ENCODE data around the gene SP5. TPM values are rescaled to one million over a fixed set of nuclear protein-coding genes. Genes with fewer than 3 reads are reported as not detected.
A peak's percentile ranks its signal among the peaks of the same experiment; 100 is the strongest.

The SP5 gene
- total and polyA plus RNA-seq, 2 donors (not counting 3 experiments of a cell fraction or from before 2014, with no cell fraction given), result not detected

DNA sequence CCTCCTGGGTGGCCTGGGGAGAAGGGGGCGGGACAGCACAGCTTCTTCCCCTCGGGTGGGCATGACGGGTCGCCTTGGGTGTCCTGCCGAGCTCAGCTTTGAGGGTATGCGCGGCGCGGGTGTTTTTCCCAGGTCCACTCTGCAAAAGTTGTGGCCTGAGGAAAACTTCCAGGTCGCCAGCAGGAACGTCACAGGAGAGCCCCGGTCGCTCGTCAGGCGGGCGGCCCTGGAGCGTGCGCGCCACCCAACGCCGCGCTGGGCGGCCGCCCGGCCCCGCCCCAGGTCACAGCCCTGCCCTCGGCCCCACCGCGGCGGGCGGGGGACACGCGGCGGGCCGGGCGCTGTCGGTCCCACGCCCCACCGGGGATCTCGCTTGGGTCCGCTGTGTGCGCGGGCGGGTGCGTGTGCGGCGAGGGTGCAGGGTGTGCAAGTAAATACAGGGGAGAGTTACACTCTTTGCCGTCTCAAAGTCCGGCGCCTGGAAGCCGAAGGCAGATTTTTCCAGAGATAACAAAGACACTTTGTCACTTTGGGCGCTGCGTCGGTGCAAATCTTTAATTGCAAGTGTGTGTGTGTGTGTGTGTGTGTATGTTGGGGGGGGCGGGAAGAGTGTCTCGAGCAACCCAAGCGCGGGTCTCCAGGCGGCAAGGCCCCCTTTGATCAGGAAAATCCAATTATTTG, 616 bp upstream of the SP5 start:
- peak overlapping the region; percentile 83 for H3K4me2 ChIP-seq (ENCODE audit: insufficient read depth, low read length)
- dilution Hi-C loops (cut with MboI; ENCODE audit: extremely low pct_ligation_motif_present, low sequenced_read_pairs), result no loop called here
- ChIA-PET CTCF (interaction anchor here (0.9 to 3.4 kb wide), 2 partner anchors 305 to 307 kb away, joined by 3 to 20 read pairs; no protein-coding TSS in a partner anchor), POLR2A (no interaction called here)
- H3K36me3 ChIP-seq (ENCODE audit: control insufficient read depth in 2 of 2, extremely low read depth in 1 of 2, insufficient read depth in 2 of 2, low read length in 2 of 2), result no peaks in the 10 kb centered on the region
- H3K4me1 ChIP-seq (ENCODE audit: control insufficient read depth, extremely low read depth, insufficient read depth, low read length), result peaks cover 19% of the 10 kb centered on the region
- intact Hi-C loops (cut with micrococcal nuclease), result loop anchor here (1.0 to 10.0 kb wide), 4 partner anchors 58 to 780 kb away; partner anchors contain the start of genes ERICH2 and GAD1
- H3K9me1 ChIP-seq (replicated peaks; ENCODE audit: control insufficient read depth, extremely low read depth, insufficient read depth, low read length), result no peaks in the 10 kb centered on the region
- H4K20me1 ChIP-seq (replicated peaks; ENCODE audit: control insufficient read depth, extremely low read depth, insufficient read depth, low read length), result no peaks in the 10 kb centered on the region
- FAIRE-seq (no peak), DNase-seq (ENCODE audit: low read depth, low spot score) (no peak)
- H3K4me3 ChIP-seq (replicated peaks in 1 of 3; ENCODE audit: insufficient read depth in 1 of 3, low read depth in 1 of 3, low read length in 3 of 3), result peak overlapping the region; percentile 17 to 63 (median 30)
- no peaks in the 10 kb centered on the region for H3K79me2 ChIP-seq (ENCODE audit: control insufficient read depth, insufficient read depth, low read length)
- peak overlapping the region; percentile 15 for H2AFZ ChIP-seq (ENCODE audit: low read depth, low read length)
- BruUV-seq (replicated peaks), result no TSS peak
- H3K27me3 ChIP-seq (ENCODE audit: control insufficient read depth in 2 of 2, insufficient read depth in 2 of 2, low read length in 2 of 2), result peaks cover 67 to 94% of the 10 kb centered on the region in 2 experiments
- no peak for TF ChIP-seq POLR2AphosphoS5 (IDR thresholded peaks at IDR 0.05; ENCODE audit: insufficient read depth, low read depth, low read length)
- TF ChIP-seq MAX (IDR thresholded peaks at IDR 0.05; ENCODE audit: insufficient read depth, insufficient read length), result no peak
- no peak for TF ChIP-seq FOS (IDR thresholded peaks at IDR 0.05; ENCODE audit: borderline replicate concordance, insufficient read depth, low read length)
- no peak for TF ChIP-seq CTCF (IDR thresholded peaks at IDR 0.05; ENCODE audit: extremely low read depth in 1 of 2, insufficient read depth in 1 of 2, low read depth in 1 of 2, low read length in 2 of 2)
- TF ChIP-seq EZH2 (IDR thresholded peaks at IDR 0.05; ENCODE audit: borderline replicate concordance, low read depth, low read length, severe bottlenecking), result no peak
- no peak for TF ChIP-seq JUN (IDR thresholded peaks at IDR 0.05; ENCODE audit: borderline replicate concordance, insufficient read depth, insufficient read length, low read depth)
- no peak for TF ChIP-seq POLR2A (IDR thresholded peaks at IDR 0.05; ENCODE audit: low read depth, low read length)
- TF ChIP-seq MYC (IDR thresholded peaks at IDR 0.05; ENCODE audit: low read depth, low read length), result no peak
- no peak for TF ChIP-seq GATA2 (IDR thresholded peaks at IDR 0.05; ENCODE audit: insufficient read depth, insufficient read length, low read depth, low read length)
- H3K27ac ChIP-seq (ENCODE audit: insufficient read depth, low read depth, low read length), result no peak overlapping the region
- H3K9ac ChIP-seq (replicated peaks; ENCODE audit: extremely low read depth, insufficient read depth, low read length), result no peak overlapping the region
- no peaks in the 10 kb centered on the region for H3K9me3 ChIP-seq (replicated peaks; ENCODE audit: control insufficient read depth, insufficient read depth, low read length)

All from endothelial cell of umbilical vein (primary cell).